Lower leg skin (tissue), 3 donors: ENCODE measurements around the gene HYDIN.
"Not testable (repeated sequence)": the region's sequence is repeated elsewhere in the genome, so short reads cannot be mapped to it uniquely, and the experiment has no call there.

ENCODE experiments used
- POLR2A ChIP-seq, 2 donors: fragments of 450-650 bp; IDR thresholded peaks; one replicate each; pipeline ENCODE4 v1.6.1; 2016 to 2017; ENCODE audit warnings: antibody characterized with exemption in 2 of 2, mild to moderate bottlenecking in 1 of 2, moderate library complexity in 1 of 2
- TF ChIP-seq, protein P1 (sequence below), 3 donors: fragments of 450-650 bp; IDR thresholded peaks; one replicate each; pipeline ENCODE4 v1.5.1; 2016; ENCODE audit warnings: antibody characterized with exemption in 3 of 3, mild to moderate bottlenecking in 3 of 3, moderate library complexity in 2 of 3

DNA sequence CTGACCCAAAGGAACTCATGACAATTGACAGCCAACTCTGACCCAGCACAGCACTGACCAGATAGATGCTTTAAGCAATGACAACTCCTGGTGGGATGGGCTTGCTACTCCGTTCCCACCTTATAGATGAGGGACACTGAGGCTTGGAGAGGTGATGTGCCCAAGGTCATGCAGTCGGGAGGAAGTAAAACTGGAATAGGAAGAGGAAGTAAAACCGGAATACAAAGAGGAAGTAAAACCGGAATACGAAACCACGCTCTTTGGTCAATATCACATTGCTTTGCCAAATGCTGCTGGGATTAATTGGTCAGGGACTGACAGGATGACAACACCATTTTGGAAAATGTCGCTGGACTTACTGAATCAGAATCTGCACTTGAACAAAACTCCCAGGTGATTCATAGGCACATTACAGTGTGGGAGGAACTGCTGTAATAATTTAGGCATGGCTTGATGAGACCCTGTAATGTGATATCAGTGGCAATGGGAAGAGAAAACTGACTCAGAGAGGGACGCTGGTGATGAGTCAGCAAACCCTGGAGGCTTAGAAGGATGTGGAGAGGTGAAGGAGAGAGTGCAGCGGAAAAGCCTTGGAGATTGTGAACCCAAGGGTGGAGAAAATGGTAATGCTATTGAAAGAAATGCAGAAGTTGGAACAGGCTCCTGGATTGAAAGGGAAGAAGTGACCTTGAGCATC, 243.4 kb downstream of the HYDIN start:
- TF ChIP-seq, protein P1, sequence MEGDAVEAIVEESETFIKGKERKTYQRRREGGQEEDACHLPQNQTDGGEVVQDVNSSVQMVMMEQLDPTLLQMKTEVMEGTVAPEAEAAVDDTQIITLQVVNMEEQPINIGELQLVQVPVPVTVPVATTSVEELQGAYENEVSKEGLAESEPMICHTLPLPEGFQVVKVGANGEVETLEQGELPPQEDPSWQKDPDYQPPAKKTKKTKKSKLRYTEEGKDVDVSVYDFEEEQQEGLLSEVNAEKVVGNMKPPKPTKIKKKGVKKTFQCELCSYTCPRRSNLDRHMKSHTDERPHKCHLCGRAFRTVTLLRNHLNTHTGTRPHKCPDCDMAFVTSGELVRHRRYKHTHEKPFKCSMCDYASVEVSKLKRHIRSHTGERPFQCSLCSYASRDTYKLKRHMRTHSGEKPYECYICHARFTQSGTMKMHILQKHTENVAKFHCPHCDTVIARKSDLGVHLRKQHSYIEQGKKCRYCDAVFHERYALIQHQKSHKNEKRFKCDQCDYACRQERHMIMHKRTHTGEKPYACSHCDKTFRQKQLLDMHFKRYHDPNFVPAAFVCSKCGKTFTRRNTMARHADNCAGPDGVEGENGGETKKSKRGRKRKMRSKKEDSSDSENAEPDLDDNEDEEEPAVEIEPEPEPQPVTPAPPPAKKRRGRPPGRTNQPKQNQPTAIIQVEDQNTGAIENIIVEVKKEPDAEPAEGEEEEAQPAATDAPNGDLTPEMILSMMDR (IDR thresholded peaks at IDR 0.05) = not testable (repeated sequence)
- TF ChIP-seq POLR2A (IDR thresholded peaks at IDR 0.05) = not testable (repeated sequence)
